ENCODE measurements around the gene AFMID.
"Not testable (repeated sequence)": the region's sequence is repeated elsewhere in the genome, so short reads cannot be mapped to it uniquely, and the experiment has no call there.

The AFMID gene

DNA sequence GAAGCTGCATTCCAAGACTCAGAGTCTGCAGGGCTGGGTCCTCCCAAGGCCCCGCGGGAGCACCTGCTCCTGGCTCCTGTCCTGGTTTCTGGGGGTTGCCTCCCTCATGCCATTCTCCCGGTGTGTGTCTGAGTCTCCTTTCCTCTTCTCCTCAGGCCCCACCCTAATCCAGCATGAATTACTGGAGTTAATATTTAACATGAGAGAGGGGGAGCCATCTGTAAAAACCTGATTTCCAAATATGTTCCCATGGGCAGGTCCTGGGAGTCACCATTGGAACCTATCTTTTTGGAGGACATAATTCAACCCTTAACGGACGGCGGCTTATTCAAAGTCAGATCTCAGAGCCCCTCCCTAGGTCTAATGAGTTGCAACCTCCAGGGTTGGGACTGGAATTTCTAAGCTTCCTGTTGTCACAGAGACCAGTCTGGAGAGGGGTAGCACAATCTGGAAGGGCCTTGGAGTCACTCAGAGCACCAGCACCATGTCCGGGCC, 35.6 kb upstream of the AFMID start:
- no peak for DNase-seq

DNA sequence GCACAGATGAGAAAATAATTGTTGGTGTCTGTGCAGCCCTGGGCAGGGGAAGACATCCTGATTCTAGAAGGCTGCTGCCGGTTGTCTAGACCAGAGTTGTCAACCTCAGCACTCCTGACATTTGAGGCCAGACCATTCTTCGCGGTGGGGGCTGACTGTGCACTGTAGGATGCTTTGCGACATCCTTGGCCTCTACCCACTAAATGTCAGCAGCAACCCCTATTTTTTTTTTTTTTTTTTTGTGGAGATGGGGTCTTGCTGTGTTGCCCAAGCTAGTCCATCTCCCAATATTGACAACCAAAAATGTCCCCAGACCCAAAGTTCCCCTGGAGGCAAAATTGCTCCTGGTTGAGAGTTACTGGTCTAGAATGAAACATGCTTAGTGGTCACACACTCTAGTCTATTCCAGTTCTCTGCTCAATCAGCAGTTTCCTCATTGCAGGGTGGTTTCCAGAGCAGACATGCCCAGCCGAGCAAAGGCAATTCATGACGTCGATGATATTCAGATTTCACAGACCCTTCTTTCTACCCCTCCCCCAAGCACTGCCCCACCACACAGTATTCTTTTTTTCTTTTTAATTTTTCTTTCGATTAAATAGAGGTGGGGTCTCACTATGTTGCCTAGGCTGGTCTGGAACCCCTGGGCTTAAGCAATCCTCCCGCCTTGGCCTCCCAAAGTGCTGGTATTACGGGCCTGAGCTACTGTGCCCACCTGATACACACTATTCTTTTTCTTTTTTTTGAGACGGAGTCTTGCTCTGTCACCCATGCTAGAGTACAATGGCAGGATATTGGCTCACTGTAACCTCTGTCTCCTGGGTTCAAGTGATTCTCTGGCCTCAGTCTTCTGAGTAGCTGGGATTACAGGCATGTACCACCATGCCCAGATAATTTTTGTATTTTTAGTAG, 32.0 kb upstream of the AFMID start:
- DNase-seq = peak in 1 of 56 donors; percentile 24

DNA sequence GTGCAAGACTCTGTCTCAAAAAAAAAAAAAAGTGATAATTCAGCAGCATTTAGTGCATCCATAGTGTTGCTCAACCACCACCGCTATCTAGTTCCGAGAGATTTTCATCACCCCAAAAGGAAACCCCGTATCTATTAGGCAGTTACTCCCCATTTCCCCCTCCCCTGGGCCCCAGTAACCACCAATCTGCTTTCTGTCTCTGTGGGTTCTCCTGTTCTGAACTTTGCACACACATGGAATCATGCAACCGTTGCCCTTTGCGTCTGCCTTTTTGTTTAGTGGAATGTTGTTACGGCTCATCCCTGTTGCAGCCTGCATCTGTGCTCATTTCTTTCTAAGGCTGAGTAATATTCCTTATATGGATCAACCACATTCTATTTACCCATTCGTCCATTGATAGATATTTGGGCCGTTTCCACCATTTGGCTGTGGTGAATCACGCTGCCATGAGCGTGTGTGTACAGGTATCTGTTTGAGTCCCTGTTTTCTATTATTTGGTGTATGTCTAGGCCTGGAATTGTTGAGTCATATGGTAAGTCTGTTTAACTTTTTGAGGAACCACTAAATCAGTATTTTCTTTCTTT, 27.5 kb upstream of the AFMID start:
- no peak for DNase-seq

DNA sequence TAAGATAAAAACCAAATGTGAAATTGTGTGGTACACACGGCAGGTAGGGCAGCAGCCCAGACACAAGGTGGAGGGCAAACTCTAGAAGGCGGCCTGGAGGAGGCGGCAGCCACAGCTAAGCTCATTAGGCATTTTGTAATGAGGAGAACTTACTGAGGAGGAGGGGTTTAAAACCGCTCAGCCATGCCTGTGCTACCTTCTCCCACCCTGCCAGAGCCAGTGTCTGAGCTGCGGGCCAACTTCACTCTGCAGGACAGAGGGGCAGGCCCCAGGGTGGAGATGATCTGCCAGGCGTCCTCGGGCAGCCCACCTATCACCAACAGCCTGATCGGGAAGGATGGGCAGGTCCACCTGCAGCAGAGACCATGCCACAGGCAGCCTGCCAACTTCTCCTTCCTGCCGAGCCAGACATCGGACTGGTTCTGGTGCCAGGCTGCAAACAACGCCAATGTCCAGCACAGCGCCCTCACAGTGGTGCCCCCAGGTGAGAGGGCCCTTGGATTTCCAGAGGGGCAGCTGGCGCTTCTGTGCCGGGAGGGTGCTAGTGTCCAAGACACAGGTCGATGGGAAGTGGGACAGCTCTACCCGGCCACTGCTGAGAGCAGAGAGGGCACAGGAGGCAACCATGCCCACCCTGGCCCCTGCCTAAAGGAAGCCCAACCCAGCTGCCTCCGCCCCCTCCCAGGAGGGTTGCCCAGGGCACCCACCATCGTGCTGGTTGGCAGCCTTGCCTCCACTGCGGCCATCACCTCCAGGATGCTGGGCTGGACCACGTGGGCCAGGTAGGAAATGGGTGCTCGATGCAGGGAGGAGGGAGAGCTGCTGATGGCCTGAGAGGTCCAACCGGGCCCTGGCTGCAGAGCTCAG, 23.0 kb upstream of the AFMID start:
- DNase-seq = no peak

DNA sequence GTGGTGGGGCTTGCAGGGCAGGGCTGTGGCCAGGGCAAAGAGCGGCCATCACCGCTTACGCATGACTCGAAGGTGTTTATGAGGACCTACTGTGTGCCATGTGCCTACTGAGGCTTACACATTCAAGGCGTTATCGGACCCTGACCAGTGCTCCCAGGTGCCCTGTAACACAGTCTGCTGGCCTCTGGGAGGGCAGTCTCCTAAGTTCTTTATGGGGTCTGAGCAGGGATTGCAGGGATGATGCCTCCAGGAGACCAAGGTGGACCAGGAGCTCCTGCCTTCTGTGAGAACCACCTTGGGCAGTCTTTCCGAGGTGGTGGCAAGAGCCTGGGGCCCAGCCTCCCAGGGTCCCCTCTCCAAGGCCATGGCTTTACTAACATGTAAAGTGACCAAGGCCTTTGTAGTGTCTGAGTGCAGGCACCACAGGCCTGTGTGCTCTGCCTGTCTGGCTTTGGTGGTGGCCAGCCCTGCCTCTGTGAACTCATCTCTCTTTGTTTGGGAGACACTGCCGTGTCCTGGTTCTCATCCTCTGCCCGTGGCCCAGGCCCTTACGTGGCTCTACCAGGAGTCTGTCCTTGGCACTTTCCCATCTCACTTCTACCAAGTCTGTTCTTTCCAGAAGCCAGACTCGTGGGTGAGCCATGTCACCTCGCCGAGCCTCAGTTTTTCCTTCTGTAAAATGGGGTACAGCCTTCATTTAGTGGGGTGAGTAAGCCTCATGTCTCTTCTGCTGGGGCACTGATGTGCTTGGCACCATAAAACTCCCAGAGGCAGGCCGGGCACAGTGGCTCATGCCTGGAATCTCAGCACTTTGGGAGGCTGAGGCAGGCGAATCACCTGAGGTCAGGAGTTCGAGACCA, 22.2 kb upstream of the AFMID start:
- no peak for DNase-seq

DNA sequence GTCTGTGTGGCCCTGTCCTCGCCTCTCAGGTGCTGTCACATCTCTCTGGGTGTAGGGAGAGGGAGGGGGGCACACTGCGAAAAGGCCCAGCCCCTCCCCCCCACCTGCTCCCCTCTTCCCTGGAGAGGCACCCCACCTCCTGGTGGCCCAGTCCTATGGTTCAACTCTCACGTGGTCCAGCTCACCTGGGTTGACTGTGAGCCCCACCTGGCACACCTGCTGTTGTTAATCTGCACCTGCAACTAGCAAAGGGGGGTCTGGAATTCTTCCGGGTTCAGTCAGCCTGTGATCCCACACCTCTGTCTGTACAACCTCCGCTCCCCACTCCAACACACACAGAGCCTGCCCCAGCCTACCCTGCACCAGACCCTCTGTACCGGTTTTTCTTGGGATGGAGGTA, 20.7 kb upstream of the AFMID start:
- DNase-seq = no peak

DNA sequence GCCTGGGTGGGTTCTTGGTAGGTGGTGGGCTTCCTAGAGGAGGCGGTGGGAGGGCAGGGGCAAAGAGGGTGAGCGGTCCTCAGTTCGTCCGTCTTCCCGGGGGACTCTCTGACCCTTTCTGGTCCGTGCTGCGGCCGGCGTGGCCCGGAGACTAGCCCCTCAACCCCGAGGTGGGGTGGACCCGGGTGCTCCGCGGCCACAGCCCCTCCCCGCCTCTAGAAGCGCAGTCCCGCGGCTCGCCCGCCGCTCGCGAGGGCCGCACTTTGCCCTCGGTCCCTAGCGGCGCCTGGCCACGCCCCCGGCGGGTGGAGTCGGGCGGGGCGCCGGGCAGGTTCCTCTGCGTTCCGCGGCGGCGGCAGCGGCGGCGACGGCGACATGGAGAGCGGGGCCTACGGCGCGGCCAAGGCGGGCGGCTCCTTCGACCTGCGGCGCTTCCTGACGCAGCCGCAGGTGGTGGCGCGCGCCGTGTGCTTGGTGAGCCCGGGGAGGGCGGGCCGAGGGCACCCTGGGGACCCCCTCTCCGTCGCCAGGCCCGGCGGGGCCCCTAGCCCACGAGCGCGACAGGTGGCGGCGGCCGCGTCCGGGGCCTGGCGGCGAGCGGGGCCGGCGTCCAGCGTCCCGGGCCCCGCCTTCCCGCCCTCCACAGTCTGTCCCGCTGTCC, 18.8 kb upstream of the AFMID start, which contains the start of gene SYNGR2:
TSS of gene SYNGR2 (plus strand) at position 340 of the 661 bp plus-strand sequence. CDS start at position 376, 36 bp downstream.
- peak in 45 of 56 donors; percentile 4 to 84 (median 43) for DNase-seq

DNA sequence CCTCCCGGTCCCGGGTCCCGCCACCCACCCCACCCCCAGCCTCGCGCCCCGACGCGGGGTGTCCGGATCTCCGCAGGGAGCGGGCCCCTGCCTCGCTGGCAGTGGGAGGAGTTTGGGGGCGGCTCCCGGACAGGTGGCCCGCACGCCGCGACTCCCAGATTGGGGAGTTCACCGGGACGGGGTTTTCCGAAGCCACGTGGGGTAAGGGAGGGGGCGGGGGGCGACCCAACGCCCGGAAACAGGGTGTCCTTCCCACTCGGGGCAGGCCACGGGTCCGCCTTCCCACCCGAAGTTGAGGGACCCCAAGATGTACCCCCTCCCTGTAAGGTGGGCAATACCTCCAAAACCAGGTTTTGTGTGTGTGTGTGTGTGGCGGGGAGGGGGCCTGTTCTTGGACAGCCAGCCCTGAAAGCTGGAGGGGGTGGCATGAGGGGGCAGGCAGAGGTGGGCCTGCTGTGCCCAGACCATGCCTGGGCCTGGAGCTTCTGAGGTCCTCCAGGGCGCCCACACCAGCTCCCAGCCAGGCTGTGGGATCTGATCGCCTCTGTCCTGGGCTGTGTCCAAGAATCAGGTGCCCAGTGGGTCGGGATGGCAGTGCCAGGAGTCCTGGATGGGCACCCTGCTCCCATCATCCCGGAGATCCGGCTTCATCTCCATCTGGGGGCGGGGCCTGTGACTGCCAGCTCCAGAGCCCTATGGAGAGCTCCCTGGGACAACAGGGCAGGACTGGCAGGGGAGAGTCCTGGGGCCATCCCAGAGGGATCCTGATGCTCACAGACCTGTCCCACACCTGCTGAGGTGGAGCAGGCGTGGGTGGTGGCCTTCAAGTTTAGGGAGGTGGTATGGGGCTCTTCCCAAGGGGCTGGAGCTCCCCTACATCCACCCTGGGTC, 18.0 kb upstream of the AFMID start:
- peak in 39 of 56 donors; percentile 7 to 74 (median 39) for DNase-seq

DNA sequence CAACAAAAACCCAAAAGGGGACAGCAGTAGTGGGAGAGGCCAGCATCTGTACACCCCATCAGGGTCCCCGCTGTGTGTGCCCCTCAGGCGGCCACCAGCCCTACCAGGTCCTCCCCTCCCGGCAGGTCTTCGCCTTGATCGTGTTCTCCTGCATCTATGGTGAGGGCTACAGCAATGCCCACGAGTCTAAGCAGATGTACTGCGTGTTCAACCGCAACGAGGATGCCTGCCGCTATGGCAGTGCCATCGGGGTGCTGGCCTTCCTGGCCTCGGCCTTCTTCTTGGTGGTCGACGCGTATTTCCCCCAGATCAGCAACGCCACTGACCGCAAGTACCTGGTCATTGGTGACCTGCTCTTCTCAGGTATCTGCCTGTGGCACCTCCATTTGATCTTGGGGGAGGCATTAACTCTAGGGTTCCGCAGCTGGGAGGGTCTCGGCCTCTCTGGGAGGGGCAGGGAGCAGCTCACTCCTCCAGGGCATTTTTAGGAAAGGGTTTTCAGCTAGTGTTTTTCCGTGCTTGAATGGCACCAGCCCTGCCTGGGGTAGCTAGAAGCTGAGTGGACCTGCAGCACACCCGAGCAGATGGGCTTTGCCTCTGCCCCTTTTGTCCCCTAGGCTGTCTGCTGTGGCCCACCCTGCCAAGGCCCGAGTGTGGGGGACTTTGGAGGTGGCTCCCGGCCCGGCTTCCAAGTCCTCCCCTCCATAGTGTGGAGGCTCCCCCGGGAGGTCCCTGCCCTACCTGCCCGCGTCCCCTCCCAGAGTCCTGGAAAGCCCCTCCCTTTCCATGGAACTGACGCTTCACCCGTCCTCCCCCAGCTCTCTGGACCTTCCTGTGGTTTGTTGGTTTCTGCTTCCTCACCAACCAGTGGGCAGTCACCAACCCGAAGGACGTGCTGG, 16.2 kb upstream of the AFMID start:
- no peak for DNase-seq

DNA sequence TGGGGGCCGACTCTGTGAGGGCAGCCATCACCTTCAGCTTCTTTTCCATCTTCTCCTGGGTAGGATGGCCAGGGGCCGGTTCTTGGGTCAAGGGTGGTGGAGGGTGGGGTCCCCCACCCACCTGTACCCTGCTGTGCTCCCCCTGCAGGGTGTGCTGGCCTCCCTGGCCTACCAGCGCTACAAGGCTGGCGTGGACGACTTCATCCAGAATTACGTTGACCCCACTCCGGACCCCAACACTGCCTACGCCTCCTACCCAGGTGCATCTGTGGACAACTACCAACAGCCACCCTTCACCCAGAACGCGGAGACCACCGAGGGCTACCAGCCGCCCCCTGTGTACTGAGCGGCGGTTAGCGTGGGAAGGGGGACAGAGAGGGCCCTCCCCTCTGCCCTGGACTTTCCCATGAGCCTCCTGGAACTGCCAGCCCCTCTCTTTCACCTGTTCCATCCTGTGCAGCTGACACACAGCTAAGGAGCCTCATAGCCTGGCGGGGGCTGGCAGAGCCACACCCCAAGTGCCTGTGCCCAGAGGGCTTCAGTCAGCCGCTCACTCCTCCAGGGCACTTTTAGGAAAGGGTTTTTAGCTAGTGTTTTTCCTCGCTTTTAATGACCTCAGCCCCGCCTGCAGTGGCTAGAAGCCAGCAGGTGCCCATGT, 15.4 kb upstream of the AFMID start:
- not testable (repeated sequence) for DNase-seq

DNA sequence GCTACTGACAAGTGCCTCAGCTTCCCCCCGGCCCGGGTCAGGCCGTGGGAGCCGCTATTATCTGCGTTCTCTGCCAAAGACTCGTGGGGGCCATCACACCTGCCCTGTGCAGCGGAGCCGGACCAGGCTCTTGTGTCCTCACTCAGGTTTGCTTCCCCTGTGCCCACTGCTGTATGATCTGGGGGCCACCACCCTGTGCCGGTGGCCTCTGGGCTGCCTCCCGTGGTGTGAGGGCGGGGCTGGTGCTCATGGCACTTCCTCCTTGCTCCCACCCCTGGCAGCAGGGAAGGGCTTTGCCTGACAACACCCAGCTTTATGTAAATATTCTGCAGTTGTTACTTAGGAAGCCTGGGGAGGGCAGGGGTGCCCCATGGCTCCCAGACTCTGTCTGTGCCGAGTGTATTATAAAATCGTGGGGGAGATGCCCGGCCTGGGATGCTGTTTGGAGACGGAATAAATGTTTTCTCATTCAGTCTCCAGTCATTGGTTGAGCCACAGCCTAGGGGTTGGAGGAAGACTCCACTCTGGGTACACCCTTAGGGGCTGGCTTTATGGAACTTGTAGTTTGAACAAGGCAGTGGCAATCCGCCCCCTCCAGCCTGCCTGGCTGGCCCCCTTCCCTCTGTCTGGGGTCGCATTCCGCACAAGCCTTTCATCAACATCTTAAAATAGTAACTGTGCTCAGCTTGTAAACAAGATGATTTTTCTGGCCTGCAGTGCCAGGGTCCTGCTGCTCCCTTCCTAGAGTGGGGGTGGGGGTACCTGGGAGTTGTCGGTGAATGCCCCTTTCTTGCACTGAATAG, 14.7 kb upstream of the AFMID start:
- peak in 4 of 56 donors; percentile 20 to 37 (median 28) for DNase-seq

DNA sequence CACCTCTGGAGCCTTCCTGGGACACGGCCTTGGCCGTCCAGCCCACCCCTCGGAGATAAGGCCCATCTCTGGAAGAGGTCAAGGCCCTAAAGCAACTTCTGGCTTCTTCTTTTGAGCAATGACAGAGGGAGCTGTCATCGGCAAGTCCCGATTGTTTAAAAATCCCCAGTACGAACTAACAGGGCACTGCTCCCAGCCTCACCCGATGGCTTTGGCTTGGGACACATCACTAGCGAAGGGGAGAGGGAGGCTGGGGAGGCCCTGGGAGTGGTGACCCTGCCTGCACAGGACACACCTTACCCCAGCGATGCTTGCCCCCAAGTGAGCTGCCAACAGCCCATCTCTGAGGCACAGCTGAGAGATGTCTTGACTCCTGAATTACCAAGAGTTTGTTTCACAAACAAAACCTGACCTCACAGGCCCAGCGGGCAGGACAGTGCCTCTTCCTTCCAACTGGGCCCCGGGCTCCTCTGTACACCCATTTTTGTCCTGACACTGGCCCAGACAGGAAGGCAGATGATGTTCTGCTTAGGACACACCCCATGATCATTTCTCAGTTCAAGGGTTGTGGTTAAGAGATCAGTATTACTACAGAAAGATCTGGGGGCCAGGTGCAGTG, 14.0 kb upstream of the AFMID start:
- no peak for DNase-seq

DNA sequence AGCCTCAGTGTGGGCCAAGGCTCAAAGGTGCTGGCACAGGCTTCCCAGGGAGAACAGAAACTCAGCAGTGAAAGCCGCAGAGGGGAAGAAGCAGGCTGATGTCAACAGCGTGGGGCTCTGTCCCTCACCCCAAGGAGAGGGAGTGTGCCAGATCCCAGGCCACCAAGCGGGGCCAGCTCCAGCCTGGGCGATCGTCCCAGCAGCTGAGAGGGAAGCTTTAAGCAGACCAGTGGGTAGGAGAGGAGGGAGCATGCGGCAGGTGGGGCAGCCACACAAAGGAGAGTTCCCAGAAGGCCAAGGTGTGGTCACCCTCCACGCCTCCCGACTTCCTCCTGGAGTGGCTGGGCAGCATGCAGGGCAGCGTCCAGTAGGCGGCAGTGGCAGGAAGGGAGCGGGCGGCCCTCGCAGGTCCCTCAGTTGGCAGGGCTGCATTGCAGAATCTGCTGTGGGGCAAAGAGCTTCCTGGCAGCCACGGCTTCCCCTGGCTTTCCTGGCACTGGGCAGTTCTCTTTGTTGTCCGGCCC, 12.8 kb upstream of the AFMID start:
- DNase-seq = peak in 53 of 56 donors; percentile 52 to 93 (median 82)

DNA sequence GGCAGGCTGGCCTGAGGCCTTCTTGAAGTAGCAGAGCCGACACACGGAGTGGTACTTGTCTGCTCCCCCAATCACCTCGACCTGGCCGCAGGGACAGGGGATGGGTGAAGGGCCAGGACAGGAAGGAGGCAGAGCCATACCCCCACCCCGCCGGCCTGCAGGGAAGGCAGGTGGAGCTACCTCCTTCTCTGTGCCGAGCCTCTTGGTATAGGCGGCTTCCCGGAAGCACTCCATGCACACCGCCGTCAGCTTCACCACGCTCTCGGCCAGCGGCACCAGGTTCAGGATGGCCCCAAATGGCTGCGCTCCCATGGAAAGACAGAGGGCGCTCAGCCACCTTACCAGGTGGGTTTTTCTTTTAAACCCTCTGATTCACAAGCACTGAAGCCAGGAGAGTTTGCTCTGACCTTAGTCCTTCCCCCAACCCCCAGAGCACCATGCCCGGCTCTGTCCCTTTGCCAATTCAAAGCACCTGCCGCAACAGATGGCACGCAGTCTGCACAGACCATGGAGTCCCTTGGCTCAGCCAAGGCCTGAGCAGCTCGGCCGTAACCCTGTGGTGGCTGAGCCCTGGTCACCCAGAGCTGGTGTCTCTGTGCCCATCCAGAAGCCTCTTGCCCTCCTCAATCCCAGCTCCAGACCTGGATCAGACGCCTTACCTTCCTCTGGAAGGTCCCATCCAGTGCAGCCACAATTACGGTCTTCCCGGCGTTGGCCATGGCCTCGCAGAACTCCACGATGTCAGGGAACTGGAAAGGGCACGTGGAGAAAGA, 12.1 kb upstream of the AFMID start:
- DNase-seq = peak in 2 of 56 donors; percentile 42 to 60

DNA sequence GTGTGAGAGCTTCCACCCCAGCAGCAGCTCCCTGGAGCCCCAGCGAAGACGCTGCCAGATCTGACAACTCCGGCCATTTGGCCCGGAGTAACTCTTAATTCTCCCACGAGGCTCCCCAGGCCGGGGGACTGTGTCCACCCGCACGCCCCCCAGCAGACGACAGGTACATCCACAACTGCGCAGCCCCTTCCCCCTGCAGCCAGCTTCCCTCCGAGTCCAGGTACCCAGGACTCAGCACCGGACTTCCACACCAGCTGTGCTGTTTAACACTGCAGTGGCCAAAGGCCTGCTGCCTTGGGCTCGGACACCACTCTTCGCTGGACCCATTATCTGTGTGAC, 11.6 kb upstream of the AFMID start:
- DNase-seq = no peak

All from amygdala (tissue), 56 donors.